Mesenteric fat pad (tissue), 1 donor: ENCODE measurements around the gene TMEM259. TPM values are rescaled to one million over a fixed set of nuclear protein-coding genes. Genes with fewer than 3 reads are reported as not detected.

Experiments used
- DNase-seq: peaks from one replicate; pipeline ENCODE4 v3.0.0-alpha.2; 2020; ENCODE audit warnings: low spot score
- total RNA-seq: library from RNA; stranded (reverse); fragmentation: NEBNext Ultra II Directional; extraction: Animal tissue kit (Norgen Biotek cat#: 25700); gene quantifications from one replicate; pipeline ENCODE4 v1.2.1, GENCODE V29; 2021
- donor health status: DM: yes; HTN: yes; CAD: no.

TMEM259 gene
- total RNA-seq, 1 donor from 2014 or later = 143 TPM

- no peak for DNase-seq
These were observed 3.0 kb downstream of the TMEM259 start for GRCh38 chr19:1017906-1018305.

- no peak for DNase-seq
These were observed 3.6 kb downstream of the TMEM259 start for GRCh38 chr19:1017115-1017905.

- DNase-seq = no peak
These were observed 4.2 kb downstream of the TMEM259 start for GRCh38 chr19:1016647-1017114.

GRCh38 chr19:1015782-1016646 lies 4.9 kb downstream of the TMEM259 start:
- no peak for DNase-seq

GRCh38 chr19:1015061-1015781 lies 5.7 kb downstream of the TMEM259 start:
- no peak for DNase-seq

GRCh38 chr19:1014161-1015060 lies 6.5 kb downstream of the TMEM259 start:
- no peak for DNase-seq

- DNase-seq = no peak
These were observed 7.7 kb downstream of the TMEM259 start for GRCh38 chr19:1013218-1013617.

- DNase-seq = no peak
These were observed 8.6 kb downstream of the TMEM259 start for GRCh38 chr19:1012334-1012733.

- DNase-seq = no peak
These were observed 9.0 kb downstream of the TMEM259 start for GRCh38 chr19:1011831-1012333.

- no peak for DNase-seq
These were observed 10.1 kb downstream of the TMEM259 start for GRCh38 chr19:1010586-1011510.

- DNase-seq = no peak
These were observed 10.9 kb downstream of the TMEM259 start for GRCh38 chr19:1009981-1010538.

- peak; percentile 90 for DNase-seq
These were observed 11.6 kb downstream of the TMEM259 start for GRCh38 chr19:1009041-1009980.

GRCh38 chr19:1008268-1009040 lies 12.5 kb downstream of the TMEM259 start:
- DNase-seq = peak; percentile 84

- no peak for DNase-seq
These were observed 13.3 kb downstream of the TMEM259 start for GRCh38 chr19:1007399-1008251.

GRCh38 chr19:1006711-1007398 lies 14.1 kb downstream of the TMEM259 start:
- DNase-seq = no peak
